H9 (cell line): ENCODE data around the gene DNAJA2. TPM values are rescaled to one million over a fixed set of nuclear protein-coding genes. Genes with fewer than 3 reads are reported as not detected.

Experiments
- DNase-seq: peaks from one replicate; pipeline ENCODE4 v3.0.0-alpha.2; 2017
- H2AFZ ChIP-seq: one replicate; pipeline ENCODE4 v1.6.1; 2013; ENCODE audit warnings: mild to moderate bottlenecking, low read length, control low read depth, moderate library complexity
- H2AK5ac ChIP-seq: 2 replicates; pipeline ENCODE4 v1.6.1; 2013; ENCODE audit warnings: low read length, control low read depth, mixed read lengths; ENCODE audit not compliant: insufficient read length
- H2BK120ac ChIP-seq: one replicate; pipeline ENCODE4 v1.6.1; 2013; ENCODE audit warnings: low read depth, mild to moderate bottlenecking, low read length, control low read depth, inconsistent platforms; ENCODE audit not compliant: poor library complexity, severe bottlenecking
- H2BK12ac ChIP-seq: 2 replicates; pipeline ENCODE4 v1.6.1; 2013; ENCODE audit warnings: low read length, control low read depth, mixed read lengths, low read depth; ENCODE audit not compliant: insufficient read length
- H2BK15ac ChIP-seq: 2 replicates; pipeline ENCODE4 v1.6.1; 2013; ENCODE audit warnings: low read depth, low read length, control low read depth
- H2BK20ac ChIP-seq: one replicate; pipeline ENCODE4 v1.6.1; 2013; ENCODE audit warnings: low read depth, mild to moderate bottlenecking, low read length, control low read depth, inconsistent platforms; ENCODE audit not compliant: poor library complexity, severe bottlenecking
- H2BK5ac ChIP-seq: 2 replicates; pipeline ENCODE4 v1.6.1; 2013; ENCODE audit warnings: low read length, control low read depth, mixed read lengths; ENCODE audit not compliant: insufficient read length
- H3K14ac ChIP-seq: 2 replicates; pipeline ENCODE4 v1.6.1; 2013; ENCODE audit warnings: low read length, control low read depth; ENCODE audit not compliant: insufficient read depth
- H3K18ac ChIP-seq: 2 replicates; pipeline ENCODE4 v1.6.1; 2013; ENCODE audit warnings: low read depth, mild to moderate bottlenecking, mixed read lengths, low read length, control low read depth; ENCODE audit not compliant: insufficient read length
- H3K23ac ChIP-seq: 2 replicates; pipeline ENCODE4 v1.6.1; 2013; ENCODE audit warnings: low read length, control low read depth, mixed read lengths, low read depth; ENCODE audit not compliant: insufficient read length
- H3K23me2 ChIP-seq: 2 replicates; pipeline ENCODE4 v1.6.1; 2013; ENCODE audit warnings: low read depth, mild to moderate bottlenecking, mixed read lengths, low read length, control low read depth; ENCODE audit not compliant: insufficient read length, poor library complexity, severe bottlenecking
- H3K27ac ChIP-seq: 2 replicates; pipeline ENCODE4 v1.5.1; 2013; ENCODE audit warnings: low read length, control low read depth, mixed read lengths, low read depth; ENCODE audit not compliant: insufficient read length
- H3K27me3 ChIP-seq: 2 replicates; pipeline ENCODE4 v1.6.1; 2013; ENCODE audit warnings: low read length, control low read depth, inconsistent platforms; ENCODE audit not compliant: insufficient read depth
- H3K4ac ChIP-seq: 2 replicates; pipeline ENCODE4 v1.6.1; 2013; ENCODE audit warnings: low read depth, mild to moderate bottlenecking, control low read depth, inconsistent platforms, low read length, moderate library complexity
- H3K4me1 ChIP-seq: 2 replicates; pipeline ENCODE4 v1.6.1; 2013; ENCODE audit warnings: low read length, control low read depth, inconsistent platforms; ENCODE audit not compliant: insufficient read depth
- H3K4me2 ChIP-seq: 2 replicates; pipeline ENCODE4 v1.6.1; 2013; ENCODE audit warnings: low read length, control low read depth, mixed read lengths; ENCODE audit not compliant: insufficient read length, insufficient read depth
- H3K56ac ChIP-seq: 2 replicates; pipeline ENCODE4 v1.6.1; 2013; ENCODE audit warnings: low read depth, mild to moderate bottlenecking, mixed read lengths, low read length, control low read depth; ENCODE audit not compliant: insufficient read length
- H3K79me1 ChIP-seq: 2 replicates; pipeline ENCODE4 v1.6.1; 2013; ENCODE audit warnings: low read depth, mild to moderate bottlenecking, moderate library complexity, low read length, control low read depth, inconsistent platforms; ENCODE audit not compliant: insufficient read depth, poor library complexity, severe bottlenecking
- H3K79me2 ChIP-seq: 2 replicates; pipeline ENCODE4 v1.6.1; 2013; ENCODE audit warnings: low read length, control low read depth, inconsistent platforms; ENCODE audit not compliant: insufficient read depth
- H3K9ac ChIP-seq: 2 replicates; pipeline ENCODE4 v1.6.1; 2013; ENCODE audit warnings: low read length, control low read depth, mixed read lengths; ENCODE audit not compliant: insufficient read length; ENCODE audit errors: extremely low read depth
- H3K9me3 ChIP-seq: one replicate; pipeline ENCODE4 v1.6.1; 2013; ENCODE audit warnings: low read depth, low read length, inconsistent platforms; ENCODE audit not compliant: control insufficient read depth
- H3T11ph ChIP-seq: one replicate; pipeline ENCODE4 v1.6.1; 2013; ENCODE audit warnings: mild to moderate bottlenecking, low read length, control low read depth, inconsistent platforms
- H4K20me1 ChIP-seq: one replicate; pipeline ENCODE4 v1.6.1; 2013; ENCODE audit not compliant: control insufficient read depth, insufficient read length, insufficient read depth
- H4K5ac ChIP-seq: 2 replicates; pipeline ENCODE4 v1.6.1; 2013; ENCODE audit warnings: low read depth, mild to moderate bottlenecking, mixed read lengths, low read length, control low read depth; ENCODE audit not compliant: insufficient read length
- H4K8ac ChIP-seq: replicated peaks from 2 replicates; pipeline ENCODE4 v1.6.1; 2013; ENCODE audit warnings: low read length, control low read depth, mixed read lengths, low read depth; ENCODE audit not compliant: insufficient read length
- H4K91ac ChIP-seq: 2 replicates; pipeline ENCODE4 v1.6.1; 2013; ENCODE audit warnings: low read depth, mild to moderate bottlenecking, moderate library complexity, mixed read lengths, low read length, control low read depth; ENCODE audit not compliant: insufficient read length
- H3K27ac Mint-ChIP-seq, 3 experiments: 2 replicates in 2 of 3; 3 replicates in 1 of 3; pipeline ENCODE4 v1.8.0; 2020 to 2021; ENCODE audit warnings: mixed read lengths in 3 of 3, mild to moderate bottlenecking in 1 of 3, moderate library complexity in 1 of 3
- H3K27me3 Mint-ChIP-seq: 2 replicates; pipeline ENCODE4 v1.8.0; 2021; ENCODE audit warnings: low read depth, mild to moderate bottlenecking, moderate library complexity, mixed read lengths
- H3K36me3 Mint-ChIP-seq, 3 experiments: 2 replicates in 2 of 3; 3 replicates in 1 of 3; pipeline ENCODE4 v1.8.0; 2020 to 2021; ENCODE audit warnings: low read depth in 3 of 3, mixed read lengths in 3 of 3; ENCODE audit not compliant: insufficient read depth in 1 of 3
- H3K4me1 Mint-ChIP-seq, 2 experiments: 2 replicates each; pipeline ENCODE4 v1.8.0; 2020; ENCODE audit warnings: mixed read lengths in 2 of 2
- H3K4me3 Mint-ChIP-seq, 2 experiments: 2 replicates in 1 of 2; 3 replicates in 1 of 2; pipeline ENCODE4 v1.8.0; 2020 to 2021; ENCODE audit warnings: mild to moderate bottlenecking in 2 of 2, mixed read lengths in 2 of 2, moderate library complexity in 1 of 2
- H3K9me3 Mint-ChIP-seq, 2 experiments: 2 replicates in 1 of 2; 3 replicates in 1 of 2; pipeline ENCODE4 v1.8.0; 2020; ENCODE audit warnings: mild to moderate bottlenecking in 2 of 2, mixed read lengths in 2 of 2, moderate library complexity in 1 of 2
- CTCF ChIP-seq: fragments of 200-600 bp; sonication (generic); conservative IDR thresholded peaks from 3 replicates; pipeline ENCODE4 v1.8.0; 2021; ENCODE audit warnings: antibody characterized with exemption, mild to moderate bottlenecking
- WGBS: extraction: QIAGEN DNeasy Blood & Tissue Kit; methylation state at CpG from one replicate; pipeline ENCODE4 v1.1.7; 2013; ENCODE audit warnings: missing lambda C conversion rate, low lambda C conversion rate, mixed read lengths; ENCODE audit not compliant: insufficient read length; ENCODE audit errors: extremely low coverage; 5-methylcytosine and 5-hydroxymethylcytosine counted together
- total RNA-seq: library from RNA; stranded (reverse); gene quantifications from 2 replicates; pipeline ENCODE4 v1.2.1, GENCODE V29; 2021

DNAJA2 gene
- total RNA-seq, 1 experiment from 2014 or later: 102 TPM

DNA sequence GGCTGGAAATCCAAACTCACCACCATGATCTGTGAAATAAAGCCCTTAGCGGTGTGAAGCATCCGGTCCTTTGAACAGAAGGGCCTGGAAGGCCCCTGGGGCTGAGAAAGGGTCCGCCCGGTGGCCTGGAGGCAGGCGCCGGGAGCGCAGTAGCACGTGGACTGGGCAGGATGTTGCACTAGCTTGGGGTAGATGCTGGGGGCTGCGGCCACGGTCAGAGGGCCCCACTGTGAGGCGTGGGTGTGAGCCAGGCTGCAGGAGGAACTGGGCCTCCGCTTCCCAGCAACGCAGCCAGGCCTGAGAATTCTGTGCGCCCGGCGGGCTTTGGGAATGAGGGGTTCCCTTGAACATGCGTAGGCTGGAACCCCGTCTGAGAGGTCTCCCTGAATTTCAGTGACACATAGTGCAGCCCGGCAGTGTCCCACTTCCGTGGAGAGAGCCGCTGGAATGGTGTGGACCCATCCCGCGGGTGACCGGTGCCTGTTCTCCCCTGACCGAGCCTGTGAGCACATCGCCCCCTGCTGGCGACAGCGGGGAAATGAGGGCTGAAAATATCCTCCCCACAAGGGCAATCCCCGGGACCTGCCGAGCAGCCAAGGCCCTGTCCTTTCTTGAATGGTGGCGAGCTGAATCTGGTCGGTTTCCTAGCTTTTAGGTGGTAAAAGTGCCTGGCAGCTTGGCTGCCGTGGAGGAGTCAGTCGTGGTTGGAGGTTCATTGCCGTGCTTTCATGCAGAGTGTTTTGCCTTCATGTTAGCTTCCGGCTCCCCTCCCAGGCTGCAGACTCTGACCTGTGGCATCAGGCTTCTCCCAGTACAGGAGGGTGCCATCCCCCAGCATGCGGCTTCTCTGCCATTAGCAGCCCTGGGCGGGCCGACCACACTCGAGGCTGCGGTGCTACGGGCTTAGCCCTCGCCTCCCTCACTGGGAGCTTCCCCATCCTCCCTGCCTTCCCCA lies 43.8 kb downstream of the DNAJA2 start:
- no peak overlapping the region for H2BK12ac ChIP-seq
- H3K14ac ChIP-seq: no peak overlapping the region
- H2AK5ac ChIP-seq: no peak overlapping the region
- H4K91ac ChIP-seq: no peak overlapping the region
- no peak overlapping the region for H3K4me3 Mint-ChIP-seq
- H2BK20ac ChIP-seq: no peak overlapping the region
- H3K4me2 ChIP-seq: no peak overlapping the region
- TF ChIP-seq CTCF: peak; percentile 94
- H4K8ac ChIP-seq: no peak overlapping the region
- H3K79me2 ChIP-seq: no peaks in the 10 kb centered on the region
- H4K5ac ChIP-seq: no peak overlapping the region
- no peak overlapping the region for H2BK120ac ChIP-seq
- H2AFZ ChIP-seq: no peak overlapping the region
- peaks cover 1% of the 10 kb centered on the region; the same call in 1 of the 2 replicates for H3K27me3 Mint-ChIP-seq
- H2BK15ac ChIP-seq: no peak overlapping the region
- no peaks in the 10 kb centered on the region for H4K20me1 ChIP-seq
- H3K4me1 ChIP-seq: no peaks in the 10 kb centered on the region
- no peak overlapping the region for H2BK5ac ChIP-seq
- no peak overlapping the region for H3K23ac ChIP-seq
- no peak overlapping the region for H3K56ac ChIP-seq
- no peaks in the 10 kb centered on the region for H3K9me3 ChIP-seq
- no peak overlapping the region for H3K4ac ChIP-seq
- no CpG with 5 or more reads among the region's 43 CpGs for WGBS
- H3K79me1 ChIP-seq: no peaks in the 10 kb centered on the region
- H3K27ac Mint-ChIP-seq: peak overlapping the region in 2 of 3 experiments; percentile 35 to 59; a peak in 4 of 7 replicates
- H3K18ac ChIP-seq: no peak overlapping the region
- peaks cover 3 to 4% of the 10 kb centered on the region in 2 experiments; a peak in 2 of 5 replicates for H3K9me3 Mint-ChIP-seq
- no peaks in the 10 kb centered on the region for H3K27me3 ChIP-seq
- H3K27ac ChIP-seq: no peak overlapping the region
- no peak overlapping the region for H3T11ph ChIP-seq
- no peak overlapping the region for H3K9ac ChIP-seq
- H3K23me2 ChIP-seq: no peaks in the 10 kb centered on the region
- DNase-seq: peak; percentile 81
- peaks cover 30 to 55% (median 43%) of the 10 kb centered on the region in 3 experiments for H3K36me3 Mint-ChIP-seq
- peaks cover 5 to 12% of the 10 kb centered on the region in 2 experiments for H3K4me1 Mint-ChIP-seq
